ENCODE results near the gene SLC25A45. TPM values are rescaled to one million over a fixed set of nuclear protein-coding genes. Genes with fewer than 3 reads are reported as not detected.
"Not testable (repeated sequence)": the region's sequence is repeated elsewhere in the genome, so short reads cannot be mapped to it uniquely, and the experiment has no call there.

SLC25A45 gene
- polyA plus RNA-seq, 12 donors = 4.2 to 13.5 (median 7.0) TPM; not detected in 1

DNA sequence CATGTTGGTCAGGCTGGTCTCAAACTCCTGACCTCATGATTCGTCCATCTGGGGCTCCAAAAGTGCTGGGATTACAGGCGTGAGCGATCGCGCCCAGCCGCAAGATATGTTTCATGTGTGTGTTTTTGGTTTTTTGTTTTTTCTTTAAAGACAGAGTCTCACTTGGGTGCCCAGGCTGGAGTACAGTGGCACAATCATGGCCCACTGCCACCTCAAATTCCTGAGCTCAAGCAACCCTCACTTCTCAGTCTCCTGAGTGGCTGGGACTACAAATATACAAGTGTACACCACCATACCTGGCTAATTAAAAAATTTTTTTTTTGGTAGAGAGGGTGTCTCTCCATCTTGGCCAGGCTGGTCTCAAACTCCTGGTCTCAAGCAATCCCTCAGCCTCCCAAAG lies 19.5 kb downstream of the SLC25A45 start:
- DNase-seq = no peak

DNA sequence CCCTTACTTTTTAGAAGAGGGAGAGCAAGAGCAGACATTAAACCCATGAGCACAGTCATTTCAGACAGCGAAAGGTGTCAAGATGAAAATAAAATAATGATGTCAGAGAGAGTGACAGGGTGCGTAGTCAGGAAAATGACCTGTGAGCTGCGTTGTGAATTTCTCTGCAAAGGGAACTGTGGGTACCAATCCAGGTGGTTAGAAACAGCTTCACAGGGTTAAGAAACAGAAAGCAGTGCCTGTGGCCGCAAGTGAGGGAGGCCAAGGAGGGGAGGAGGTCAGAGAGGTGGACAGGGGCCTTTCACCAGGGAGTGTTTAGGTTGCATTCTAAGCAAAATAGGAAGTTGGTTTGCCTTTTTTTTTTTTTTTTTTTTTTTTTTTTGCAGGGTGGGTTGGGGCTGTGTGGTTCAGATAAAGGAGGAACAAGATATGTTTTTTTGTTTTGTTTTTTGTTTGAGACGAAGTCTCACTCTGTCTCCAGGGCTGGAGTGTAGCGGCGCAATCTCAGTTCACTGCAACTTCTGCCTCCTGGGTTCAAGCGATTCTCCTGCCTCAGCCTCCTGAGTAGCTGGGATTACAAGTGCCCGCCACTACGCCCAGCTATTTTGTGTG lies 20.0 kb downstream of the SLC25A45 start:
- no peak for DNase-seq

DNA sequence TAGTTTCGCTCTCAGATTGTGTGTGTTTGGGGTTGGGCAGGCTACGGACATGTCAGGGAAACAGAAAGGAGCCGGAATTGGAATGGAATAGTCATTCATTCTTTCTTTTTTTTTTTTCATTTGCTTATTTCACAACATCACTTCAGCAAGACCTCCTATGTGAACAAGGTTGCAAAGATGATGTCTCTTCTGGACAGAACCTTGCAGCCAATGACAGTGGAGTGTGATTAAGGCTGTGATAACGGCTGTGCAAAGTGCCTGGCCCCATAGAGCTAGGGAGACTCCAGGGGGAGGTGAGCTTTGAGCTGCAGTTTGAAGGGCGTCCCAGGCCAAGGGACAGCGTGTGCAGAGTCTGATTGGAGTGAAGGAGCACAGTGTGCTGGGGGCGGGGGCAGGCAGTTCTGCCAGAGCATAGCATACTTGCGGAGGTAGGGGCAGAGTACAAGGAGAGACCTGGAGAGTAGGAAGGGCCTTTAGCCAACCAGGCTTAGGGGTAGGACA lies 24.5 kb downstream of the SLC25A45 start:
- DNase-seq = no peak

DNA sequence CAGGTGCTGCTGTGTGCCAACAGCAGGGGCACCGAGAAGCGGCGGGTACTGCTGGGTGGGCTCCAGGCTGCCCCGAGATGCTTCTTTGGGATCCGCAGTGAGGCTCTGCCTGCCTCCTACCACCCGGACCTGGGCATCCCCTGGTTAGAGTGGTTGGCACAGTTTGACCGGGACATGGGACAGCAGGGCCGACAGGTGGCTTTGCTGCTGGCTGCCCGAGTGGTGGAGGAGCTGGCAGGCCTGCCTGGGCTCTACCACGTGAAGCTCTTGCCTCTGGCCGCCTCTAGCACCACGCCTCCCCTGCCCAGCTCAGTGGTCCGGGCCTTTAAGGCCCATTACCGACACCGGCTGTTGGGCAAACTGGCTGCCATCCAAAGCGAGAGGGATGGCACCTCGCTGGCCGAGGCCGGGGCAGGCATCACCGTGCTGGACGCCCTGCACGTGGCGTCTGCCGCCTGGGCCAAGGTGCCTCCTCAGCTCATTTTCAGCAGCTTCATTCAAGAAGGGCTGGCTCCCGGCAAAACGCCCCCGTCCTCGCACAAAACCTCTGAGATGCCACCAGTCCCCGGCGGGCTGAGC lies 26.0 kb downstream of the SLC25A45 start:
- no peak for DNase-seq

DNA sequence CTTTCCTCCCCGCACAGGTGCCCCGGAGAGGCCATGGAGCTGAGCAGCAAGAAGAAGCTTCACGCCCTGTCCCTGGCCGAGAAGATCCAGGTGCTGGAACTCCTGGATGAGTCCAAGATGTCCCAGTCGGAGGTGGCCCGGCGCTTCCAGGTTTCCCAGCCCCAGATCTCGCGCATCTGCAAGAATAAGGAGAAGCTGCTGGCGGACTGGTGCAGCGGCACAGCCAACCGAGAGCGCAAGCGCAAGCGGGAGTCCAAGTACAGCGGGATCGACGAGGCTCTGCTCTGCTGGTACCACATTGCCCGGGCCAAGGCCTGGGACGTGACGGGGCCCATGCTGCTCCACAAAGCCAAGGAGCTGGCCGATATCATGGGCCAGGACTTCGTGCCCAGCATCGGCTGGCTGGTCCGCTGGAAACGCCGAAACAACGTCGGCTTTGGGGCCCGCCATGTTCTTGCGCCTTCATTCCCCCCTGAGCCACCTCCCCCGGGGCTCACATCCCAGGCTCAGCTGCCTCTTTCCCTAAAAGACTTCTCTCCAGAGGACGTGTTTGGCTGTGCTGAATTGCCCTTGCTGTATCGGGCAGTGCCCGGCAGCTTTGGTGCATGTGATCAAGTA lies 26.6 kb downstream of the SLC25A45 start:
- peak; percentile 34 for DNase-seq

DNA sequence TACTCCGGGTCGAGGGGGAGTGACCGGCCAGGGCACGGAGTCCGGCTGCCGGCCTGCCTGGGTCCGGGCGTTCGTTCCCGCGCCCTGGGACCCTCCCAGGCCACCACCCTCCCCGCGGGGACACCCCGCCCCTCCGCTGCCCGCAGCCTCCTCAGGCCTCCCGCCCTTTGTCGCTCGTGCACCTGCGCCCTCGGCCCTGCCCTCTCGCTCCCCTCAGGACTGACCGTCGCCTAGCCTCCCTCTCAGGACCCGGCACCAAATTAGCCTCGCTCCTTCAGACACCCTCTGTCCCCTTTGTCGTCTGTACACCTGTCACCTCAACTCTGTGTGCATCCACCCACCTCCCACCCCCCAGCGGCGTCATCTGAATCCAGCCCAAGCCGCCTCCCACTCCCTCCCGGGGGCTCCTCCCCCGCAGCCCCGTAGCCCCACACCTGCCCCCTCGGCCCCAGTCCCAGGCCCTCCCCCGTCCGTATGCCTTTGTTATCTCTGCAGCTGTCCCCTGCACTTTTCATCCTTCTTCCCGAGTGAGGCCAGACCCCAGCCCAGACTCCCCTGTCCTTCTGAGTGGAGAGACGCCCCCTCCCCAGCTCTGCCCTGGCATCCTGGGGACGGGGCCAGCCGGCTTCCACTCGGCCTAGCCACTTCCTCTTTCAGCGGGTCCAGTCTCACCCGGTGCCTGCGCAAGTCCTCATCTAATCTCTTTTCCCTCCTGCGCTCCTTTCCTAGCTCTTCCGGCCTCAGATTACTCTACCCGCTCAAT lies 27.3 kb downstream of the SLC25A45 start:
- DNase-seq = no peak

DNA sequence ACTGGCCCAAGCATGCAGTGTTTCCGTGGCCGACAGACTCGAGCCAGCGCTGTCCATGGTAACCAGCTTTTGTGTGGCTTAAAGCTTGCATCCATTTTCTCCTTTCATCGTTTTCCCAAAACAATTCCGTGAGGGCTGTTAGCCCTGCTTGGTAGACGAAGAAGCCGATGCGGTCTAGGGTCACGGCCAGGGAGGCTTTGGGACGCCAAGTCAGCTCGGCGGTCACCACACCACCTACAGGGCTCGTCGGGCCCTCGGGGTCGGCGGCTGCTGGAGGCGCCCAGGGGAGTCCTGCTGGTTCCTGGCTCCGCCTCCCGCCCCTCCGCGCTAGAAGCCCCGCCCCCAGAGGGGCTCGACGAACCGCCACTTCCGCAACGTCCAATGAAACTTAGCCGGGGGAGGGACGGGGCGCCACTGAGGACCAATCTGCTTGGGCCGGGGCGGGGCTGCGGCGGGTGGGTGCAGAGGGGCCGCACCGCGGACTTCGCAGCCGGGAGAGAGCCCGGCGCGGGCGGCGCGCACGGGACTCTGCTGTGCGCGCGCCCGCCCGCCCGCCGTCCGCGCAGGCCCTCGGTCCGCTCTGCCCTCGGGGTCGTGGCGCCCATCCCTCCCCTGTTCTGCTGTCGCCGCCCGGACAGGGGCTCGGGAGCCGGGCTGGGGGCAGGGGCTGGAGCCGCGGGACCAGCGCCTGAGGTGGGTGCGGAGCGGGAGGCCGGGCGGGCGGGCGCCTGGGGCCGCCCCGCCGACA lies 28.0 kb downstream of the SLC25A45 start, which contains the start of gene TIGD3:
Gene TIGD3, plus strand, starts transcription at position 487 of the 748 bp plus-strand sequence. CDS start 1,058 bp downstream, outside the sequence.
- peak; percentile 97 for DNase-seq

DNA sequence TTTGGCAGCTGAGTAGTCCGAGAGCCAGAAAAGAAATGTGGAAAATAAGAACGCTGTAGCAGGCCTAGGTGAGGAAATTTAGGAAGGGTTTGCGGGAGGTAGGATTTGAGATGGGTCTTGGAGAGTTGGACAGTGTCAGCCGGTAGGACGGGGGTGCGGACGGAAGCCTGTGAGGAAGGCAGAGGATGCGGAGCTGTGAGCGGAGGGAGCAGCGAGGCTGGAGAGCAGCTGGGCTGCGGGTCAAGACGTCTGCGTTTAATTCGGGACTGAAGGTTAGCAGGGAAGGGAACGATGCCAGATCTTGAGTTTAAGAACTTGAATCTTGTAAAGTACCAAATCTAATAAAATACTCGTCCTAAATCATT lies 28.6 kb downstream of the SLC25A45 start:
- DNase-seq = no peak

DNA sequence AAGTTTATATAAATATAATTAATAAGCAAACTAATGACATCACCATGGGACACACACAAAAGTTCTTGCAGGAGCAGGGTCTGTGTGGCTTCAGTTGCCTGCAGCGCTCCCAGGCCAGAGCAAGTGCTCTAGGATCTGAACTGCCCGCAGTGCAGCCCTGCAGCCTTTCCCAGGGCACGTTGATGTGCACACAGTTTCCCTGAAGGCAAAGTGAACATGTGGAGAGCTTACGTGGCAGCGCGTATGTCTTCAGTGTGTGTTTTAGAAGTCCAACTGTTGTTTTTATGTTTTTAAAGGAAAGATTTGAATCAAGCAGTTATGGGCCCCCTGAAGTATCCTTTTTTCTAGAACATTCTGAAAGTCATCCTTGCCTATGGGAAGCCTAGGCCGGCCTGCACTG lies 29.1 kb downstream of the SLC25A45 start:
- DNase-seq = no peak

DNA sequence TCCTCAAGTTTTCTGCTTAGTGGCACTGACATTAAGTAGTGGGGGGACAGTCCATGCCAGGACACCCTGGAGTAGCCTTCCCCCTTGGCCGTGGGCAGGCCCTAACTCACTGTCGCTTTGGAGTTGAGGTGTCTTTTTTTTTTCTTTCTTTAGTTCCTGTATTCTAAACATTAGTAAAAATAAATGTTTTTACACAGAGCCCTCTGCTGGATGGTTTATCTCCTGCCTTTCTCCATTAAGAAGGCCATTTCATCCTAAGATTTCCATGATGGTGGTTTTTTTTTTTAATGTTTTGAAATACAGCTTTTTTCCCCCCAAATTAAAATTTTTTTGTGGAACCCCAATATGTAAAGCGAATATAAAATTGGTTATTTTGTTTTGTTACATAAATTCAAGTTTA lies 29.7 kb downstream of the SLC25A45 start:
- no peak for DNase-seq

DNA sequence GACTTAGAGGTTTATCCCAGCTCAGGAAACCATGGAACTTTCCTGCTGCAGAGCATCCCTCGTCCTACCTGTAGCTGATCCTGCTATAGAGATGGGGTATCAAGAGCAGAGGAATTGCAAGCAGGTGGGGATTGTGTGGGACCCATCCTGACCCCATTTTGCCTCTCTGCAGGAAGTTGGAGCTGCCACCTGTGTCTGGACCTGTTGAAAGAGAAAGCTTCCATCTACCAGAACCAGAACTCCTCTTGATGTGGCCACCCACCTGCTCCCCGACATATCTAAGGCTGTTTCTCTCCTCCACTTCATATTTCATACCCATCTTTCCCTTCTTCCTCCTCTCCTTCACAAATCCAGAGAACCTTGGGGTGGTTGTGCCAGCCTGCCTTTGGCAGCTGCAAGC lies 30.9 kb downstream of the SLC25A45 start:
- DNase-seq = no peak

DNA sequence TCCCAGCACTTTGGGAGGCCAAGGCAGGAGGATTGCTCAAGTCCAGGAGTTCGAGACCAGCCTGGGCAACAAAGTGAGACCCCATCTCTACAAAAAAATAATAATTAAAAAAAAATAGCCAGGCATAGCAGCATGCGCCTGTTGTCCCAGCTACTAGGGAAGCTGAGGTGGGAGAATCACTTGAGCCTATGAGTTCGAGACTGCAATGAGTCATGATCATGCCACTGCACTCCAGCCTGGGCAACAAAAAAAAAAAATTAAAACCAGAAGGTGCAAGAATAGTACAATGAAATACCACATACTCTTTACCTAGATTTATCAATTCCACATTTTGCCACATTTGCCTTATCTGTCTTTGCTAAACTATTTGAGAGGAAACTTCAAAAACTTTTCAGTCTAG lies 40.6 kb downstream of the SLC25A45 start:
- DNase-seq = no peak

DNA sequence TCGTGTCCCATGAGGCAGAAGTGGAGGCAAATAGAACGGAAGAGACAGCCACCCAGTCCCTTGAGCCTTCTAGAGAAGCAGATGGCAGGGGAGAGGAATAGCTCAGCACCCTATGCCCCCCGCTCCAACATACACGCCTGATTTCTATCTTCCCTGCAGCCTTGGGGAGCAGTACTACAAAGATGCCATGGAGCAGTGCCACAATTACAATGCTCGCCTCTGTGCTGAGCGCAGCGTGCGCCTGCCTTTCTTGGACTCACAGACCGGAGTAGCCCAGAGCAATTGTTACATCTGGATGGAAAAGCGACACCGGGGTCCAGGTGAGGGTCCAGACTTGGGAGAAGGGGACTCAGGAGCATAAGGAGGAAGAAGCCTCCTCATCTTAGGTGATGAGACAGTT lies 42.2 kb downstream of the SLC25A45 start:
- no peak for DNase-seq

DNA sequence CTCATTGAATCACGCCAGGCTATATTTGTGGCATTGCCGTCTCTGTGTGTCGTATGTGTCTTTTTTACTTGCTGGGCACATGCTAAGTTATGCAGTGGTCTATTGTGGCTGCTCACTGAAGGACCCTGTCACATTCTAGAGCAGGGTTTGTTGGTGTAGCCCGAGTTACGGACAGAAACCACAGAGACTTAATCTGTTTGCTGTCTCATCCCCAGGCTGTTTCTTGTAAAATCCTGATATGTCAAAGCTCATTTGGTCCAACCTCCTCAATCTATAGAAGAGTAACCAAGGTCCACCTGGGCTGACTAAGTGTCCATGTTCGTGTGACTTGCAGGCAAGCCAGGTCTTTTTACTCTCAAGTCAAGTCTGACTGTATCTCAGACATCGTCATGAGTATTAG lies 43.8 kb downstream of the SLC25A45 start:
- DNase-seq = no peak

DNA sequence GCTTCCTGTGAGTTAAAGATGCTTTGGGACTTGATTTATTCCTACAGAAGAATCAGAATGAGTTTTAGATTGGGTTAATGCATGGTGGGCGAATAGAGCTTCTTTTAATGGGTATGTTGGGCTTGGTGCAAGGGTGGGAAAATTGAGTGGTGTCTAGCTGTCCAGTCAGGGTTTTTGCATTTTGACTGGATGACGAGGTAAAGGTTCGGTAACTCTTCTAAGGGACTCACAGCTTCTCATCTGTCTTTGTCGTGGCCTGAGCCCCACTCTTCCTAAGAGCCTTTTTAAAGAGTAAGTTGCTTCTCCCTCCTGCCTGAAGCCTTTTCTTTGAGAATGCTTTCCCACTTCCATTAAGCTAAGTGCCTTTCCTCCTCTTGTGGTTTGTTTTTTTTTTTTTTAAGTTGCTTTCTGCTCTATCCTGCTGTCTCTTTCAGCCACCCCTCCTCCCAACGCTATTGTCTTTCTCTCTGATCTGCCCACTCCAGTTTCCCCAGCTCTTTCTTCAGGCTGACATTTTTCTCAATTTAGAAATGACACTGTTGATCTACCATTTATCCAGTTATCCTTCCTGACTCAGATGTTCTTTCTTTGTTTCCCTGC lies 47.6 kb downstream of the SLC25A45 start:
- no peak for DNase-seq

DNA sequence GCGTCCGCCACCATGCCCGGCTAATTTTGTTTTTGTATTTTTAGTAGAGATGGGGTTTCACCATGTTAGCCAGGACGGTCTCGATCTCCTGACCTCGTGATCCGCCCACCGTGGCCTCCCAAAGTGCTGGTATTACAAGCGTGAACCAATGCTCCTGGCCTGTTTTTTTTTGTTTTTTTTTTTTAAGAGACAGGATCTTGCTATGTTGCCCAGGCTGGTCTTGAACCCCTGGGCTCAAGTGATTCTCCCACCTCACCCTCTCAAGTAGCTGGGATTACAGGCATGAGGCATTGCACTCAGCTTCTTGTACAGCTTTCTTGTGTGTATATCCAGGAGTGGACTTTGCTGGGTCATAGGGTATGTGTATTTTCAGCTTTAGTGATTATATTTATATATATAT lies 49.9 kb downstream of the SLC25A45 start:
- not testable (repeated sequence) for DNase-seq

DNA sequence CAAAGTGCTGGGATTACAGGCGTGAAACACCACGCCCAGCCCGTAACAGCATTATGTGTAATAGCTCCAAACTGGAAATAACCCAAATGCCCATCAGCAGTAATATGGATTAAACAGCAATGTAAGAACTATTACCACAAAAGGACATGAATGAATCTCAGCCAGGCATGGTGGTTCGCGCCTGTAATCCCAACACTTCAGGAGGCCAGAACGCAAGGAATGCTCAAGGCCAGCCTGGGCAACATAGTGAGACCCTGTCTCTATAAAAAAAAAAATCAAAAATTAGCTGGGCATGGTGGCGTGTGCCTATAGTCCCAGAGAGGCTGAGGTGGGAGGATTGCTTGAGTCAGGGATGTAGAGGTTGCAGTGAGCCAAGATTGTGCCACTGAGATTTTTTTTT lies 51.9 kb downstream of the SLC25A45 start:
- no peak for DNase-seq

DNA sequence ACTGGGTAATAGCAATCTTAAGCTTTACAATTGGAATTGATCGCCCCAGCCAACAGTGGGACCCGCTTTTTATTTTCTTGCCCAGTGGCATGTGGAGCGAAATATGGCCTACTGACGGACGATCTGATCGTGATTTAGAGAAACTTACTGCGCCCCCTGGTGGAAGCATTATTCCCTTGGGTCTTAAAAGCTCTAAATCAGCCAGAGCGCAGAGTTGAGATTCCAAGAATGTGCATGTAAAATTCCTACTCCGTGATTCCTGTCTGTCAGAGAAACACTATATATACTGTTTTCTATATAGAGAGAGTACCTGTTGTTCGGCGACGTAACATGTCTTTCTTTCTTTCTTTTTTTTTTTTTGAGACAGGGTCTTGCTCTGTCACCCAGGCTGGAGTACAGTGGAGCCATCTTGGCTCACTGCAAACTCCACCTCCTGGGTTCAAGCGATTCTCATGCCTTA lies 52.5 kb downstream of the SLC25A45 start:
- DNase-seq = peak; percentile 93

DNA sequence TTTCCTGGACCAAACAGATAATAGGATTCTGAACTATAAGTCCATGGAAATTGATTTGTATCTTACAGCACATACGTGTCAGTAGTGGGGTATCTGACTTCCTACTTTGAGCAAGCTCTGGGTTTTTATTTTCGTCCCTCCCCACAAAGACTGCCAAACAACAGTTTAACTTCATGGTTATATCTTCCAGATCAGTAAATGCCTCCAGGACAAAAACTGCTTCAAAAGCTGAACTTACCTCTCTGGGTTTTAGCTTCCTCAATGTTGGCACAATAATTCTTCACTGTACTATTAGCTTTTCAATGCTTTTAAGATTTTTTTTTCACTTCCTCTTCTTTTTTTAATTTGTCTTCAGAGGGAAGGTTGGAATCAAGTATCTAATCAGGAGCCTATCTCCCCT lies 53.0 kb downstream of the SLC25A45 start:
- DNase-seq = no peak

DNA sequence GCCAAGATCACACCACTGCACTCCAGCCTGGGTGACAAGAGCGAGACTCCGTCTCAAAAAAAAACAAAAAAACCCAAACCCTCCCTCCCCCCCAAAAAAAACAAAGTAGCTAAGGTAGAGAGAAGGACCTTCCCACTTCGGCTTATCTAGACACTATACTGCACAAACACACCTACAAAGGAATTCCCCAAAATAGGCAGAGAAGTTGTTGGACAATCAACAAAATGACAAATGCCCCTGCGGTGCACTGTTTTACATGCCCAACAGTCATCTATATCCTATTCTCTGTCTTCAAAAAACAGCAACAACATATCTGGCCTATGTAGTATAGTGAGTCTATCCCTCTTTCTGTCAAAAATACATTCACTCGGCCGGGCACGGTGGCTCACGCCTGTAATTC lies 55.4 kb downstream of the SLC25A45 start:
- no peak for DNase-seq

DNA sequence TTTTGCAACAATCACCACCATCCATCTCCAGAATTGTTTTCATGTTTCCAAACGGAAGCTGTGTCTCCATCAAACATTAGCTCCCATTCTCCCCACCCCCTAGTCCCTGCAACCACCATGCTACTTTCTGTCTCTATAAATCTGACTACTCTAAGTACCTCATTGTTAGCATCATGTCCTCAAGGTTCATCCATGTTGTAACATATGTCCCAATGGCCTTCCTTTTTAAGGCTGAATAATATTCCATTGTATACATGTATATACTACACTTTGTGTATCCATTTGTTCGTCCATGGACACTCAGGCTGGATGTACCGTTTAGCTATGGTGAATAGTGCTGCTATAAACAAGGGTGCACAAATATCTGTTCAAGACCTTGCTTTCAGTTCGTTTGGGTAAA lies 57.0 kb downstream of the SLC25A45 start:
- no peak for DNase-seq

All from muscle of arm (tissue), 12 donors.